HG03342 (cell line): ENCODE results near the gene RNLS.
"Not testable (repeated sequence)": the region's sequence is repeated elsewhere in the genome, so short reads cannot be mapped to it uniquely, and the experiment has no call there.

Experiments used
- ATAC-seq: cut with Tn5 transposase; IDR thresholded peaks from one replicate; pipeline ENCODE4 v1.9.1; 2021; ENCODE audit warnings: mild to moderate bottlenecking, moderate library complexity; ENCODE audit not compliant: unreplicated experiment

The RNLS gene

GRCh38 chr10:88525371-88526069 lies 57.6 kb downstream of the RNLS start:
- ATAC-seq = no peak

- no peak for ATAC-seq
Observed at GRCh38 chr10:88523739-88524400, 59.2 kb downstream of the RNLS start.

GRCh38 chr10:88522715-88523114 lies 60.4 kb downstream of the RNLS start:
- ATAC-seq = no peak

DNA sequence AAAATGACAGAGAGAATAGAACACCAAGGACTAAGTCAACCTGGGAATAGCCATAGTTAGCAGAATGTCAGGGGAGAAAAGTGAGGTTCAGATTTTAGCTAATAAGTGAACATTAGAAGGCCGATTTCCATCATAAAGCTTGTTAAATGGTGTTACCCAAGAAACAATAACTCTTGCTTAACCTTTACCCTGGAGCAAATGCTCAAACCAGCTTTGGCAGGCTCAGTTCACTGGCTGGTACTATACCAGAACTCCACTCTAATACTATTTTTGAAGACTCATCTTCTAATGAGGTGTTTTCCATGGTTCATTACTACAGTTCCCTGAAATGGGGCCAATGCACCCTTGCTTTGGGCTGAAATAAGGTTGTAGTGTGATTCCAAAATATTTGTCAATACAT lies 61.3 kb downstream of the RNLS start:
- ATAC-seq = no peak

DNA sequence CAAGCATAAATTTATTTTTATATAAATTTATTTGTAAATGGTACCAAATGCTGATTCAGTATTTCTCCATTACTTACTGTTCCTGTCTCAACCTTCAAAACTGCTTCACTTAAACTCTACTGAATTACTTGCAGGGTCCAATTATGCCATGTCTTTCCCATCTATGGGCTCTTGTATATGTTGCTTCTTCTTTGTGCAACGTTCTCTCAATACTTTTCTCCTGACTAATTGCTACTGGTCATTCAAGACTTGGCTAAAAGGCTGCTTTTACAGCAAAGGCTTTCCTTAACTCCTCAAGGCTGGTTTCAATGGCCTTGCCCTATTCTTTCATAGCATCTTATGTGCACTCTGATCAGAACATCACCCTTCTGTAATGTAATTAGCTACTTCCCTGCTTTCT lies 67.9 kb downstream of the RNLS start:
- no peak for ATAC-seq

- ATAC-seq = no peak
Observed at GRCh38 chr10:88512599-88512998, 70.5 kb downstream of the RNLS start.

DNA sequence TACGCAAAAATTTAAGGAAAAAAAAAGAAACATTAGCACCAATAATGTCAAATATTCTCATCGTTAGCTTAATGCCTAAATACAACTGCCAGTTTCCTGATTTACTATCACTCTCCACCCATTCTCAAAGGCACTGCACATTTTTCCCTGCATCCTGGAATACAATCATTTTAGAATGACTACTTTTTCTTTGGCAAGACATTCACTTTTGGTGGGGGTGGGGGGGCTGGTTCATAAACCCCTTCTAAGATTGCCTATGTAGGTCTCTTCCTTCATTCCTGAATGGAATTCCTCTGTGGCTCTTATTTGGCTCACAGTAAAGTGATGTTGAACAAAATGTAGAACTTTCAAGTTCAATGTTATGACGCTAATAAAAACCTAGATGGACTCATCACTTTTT lies 74.3 kb downstream of the RNLS start:
- no peak for ATAC-seq

DNA sequence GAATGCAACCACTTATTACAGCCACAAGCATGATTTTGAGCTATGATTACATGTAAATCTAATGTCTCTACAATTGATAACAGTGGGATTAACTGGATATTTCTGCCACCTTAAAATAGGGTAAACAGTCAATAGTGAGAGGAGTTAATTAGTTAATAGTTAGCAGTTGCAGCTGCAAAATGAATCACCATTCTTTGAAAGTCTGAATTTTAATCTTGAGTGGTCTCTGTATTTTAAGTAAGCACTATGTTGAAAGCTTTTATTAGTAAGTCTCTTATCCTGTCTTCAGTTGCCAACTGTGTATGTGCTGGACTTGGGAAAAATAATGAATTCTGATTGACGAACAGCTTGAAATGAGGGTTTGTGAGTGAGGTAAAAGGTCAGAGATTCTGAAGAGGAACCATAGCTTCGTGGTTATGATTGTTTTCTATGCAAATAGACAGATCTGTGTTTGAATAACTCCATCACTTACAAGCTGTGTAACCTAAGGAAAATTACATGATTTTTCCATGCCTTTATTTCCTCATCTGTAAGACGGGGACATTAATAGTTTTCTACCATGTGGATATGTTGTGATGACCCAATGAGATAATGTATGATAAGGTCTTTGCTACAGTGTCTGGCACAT lies 75.2 kb downstream of the RNLS start:
- ATAC-seq = no peak

DNA sequence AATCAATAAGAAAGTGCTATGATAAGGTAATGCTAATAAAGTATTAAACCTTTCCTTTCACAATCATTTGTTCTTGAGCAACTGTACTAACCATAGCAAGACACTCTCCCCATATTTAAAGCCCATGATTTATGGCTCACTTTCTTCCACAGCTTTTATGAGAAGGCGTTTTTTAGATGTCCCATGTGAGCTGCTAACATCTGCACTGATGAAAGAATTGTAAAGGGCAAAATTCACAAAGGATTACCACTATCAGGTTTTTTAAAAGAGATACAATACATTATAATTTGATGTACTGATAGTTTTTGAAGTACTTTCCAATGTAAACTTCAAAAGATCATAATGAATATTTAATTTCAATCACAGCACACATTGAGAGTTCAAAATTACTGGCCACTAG lies 75.7 kb downstream of the RNLS start:
- no peak for ATAC-seq

DNA sequence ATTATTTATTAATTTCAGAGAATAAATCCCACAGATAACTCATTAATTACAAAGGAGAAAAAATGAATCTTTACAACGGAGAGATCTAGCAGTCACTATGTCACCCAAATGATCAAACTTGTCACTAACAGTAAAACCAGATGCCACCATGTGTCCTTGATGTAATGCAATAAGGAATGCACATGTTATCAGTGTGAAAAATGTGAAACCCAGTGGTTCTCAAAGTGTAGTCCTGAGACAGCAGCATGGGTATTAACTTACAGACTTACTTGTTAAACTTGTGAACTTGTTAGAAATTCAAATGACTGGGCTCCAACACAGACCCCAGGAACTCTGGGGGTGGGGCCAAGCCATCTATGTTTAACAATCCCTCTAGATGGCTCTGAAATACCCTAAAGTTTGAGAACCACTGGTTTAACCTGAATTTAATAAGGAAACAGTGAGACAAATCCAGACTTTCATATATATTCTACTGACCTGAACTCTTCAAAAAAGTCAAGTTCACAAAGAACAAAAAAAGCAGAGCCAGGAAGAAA lies 77.4 kb downstream of the RNLS start:
- no peak for ATAC-seq

DNA sequence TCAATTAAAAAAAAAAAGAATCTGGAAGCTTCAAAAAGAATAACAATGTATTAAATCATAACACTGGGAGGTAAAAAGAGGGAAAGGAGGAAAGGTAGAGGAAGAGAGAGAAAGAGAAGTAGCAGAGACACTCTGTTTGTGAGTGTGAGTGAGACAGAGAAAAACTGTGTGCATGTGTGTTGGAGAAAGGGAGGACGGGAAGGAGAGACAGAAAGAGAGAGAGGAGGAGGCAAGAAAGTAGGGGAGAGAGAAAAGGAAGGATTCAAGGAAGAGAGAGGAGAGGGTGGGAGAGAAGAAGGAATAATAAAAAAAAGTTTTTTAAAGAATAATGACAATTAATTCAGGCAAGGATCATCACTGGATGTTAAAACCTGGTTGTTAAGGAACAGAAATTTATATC lies 77.9 kb downstream of the RNLS start:
- no peak for ATAC-seq

DNA sequence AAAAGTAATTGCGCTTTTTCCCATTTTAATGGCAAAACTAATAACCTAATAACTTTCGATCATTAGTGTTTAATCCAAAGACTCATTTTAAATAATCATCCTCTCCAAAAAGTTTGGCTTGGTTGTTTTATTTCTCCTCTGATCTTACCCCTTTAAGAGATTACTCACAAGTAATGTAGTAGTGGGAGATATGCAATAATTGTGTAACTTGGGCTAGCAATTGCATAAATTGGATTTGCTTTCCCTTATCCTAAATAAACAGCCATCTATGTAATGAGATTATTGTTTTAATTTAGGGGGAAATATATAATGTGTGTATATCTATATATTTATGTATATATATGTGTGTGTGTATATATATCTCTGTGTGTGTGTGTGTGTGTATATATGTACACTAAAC lies 82.5 kb downstream of the RNLS start:
- ATAC-seq = no peak

DNA sequence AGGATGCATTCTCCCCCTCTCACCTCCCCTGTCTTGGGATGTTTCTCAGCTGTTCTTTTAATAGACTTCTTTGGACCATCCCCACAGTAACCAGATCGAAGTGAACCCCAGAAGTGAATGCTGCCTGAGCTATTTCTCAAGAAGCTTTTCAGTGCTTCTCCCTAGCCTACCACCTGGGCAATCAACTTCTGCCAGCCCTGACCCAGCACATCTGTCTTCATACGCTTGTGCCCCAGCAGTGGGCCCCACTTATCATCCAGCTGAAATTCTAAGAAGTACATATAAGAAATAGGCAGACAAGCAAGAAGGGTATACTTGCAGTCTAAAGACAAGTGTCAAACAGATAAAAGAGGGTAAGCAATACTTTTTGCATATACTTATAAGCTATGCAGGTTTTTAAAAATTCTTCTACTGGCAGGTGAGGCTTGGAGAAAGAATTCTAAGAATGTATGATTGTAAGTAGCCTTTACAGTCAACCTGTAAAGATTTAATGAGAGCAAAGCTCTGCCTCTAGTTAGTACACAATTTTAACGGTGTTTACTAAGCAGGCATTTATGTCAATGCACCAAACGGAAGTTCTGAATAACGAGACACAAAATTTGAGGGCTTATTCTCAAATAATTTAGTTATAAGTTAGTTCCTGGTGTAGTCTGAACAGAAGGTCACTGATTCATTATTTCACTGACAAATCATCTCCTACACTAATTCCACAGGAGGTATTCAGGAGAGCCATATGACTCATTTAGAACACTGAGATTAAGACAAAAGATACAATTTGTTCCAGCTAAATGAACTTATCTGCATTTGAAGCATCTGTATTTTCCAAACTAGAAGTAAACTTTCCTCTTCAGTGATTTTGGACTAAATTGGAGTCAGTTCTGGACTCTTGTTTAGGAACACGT lies 83.3 kb downstream of the RNLS start:
- ATAC-seq = no peak

GRCh38 chr10:88497913-88498312 lies 85.2 kb downstream of the RNLS start:
- ATAC-seq = no peak

DNA sequence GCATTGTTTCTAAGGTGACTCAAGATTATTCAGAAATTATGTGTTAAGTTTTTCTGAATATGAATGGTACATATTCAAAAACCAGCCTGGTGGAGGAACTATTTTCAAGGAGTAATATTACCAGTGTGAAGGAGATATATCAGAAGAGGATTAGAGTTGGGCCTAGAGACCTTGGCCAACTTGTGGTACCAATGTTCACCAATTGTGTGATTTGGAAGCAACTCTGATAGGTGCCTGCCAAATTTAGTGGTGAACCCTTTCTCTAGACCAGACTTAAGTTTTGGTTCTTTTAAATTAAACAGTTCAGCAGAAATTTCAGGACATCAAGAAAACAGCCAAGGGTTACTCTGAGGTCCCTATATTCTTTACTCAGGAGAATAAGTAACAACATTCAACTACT lies 88.6 kb downstream of the RNLS start:
- no peak for ATAC-seq

DNA sequence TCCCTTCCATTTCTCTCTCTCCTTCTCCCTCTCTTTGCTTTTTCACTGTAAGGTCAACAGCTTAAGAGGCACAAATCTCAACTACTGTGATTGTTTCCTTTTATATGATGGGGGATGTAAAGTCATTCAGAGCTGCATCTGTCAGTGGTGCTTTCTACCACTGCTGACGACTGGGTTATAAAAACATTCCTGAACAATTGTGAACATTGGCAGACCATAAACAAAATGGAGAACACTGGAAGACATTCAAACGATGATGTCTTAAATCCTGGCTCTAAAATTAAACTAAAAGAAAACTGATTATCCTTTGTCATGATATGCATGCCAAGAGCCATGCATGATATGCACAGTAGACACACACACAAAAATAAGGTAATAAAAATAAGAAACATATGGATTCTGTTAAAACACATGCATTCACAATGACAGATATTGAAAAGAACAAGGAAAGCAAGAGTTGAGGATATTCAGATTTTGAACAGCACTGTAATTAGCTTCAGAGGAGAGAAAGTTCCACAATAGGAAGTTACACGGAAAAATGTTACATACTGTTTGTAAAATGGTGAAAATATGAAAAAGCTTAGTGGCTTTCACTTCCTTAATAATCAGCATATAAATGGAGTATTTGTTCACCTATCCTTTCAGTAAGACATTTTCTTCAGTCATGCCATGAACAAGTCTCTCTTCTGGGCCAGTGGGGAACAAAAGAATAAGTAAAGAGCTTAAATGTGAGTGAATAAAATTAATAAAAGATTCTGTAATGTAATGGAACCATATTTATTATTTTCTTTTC lies 89.2 kb downstream of the RNLS start:
- no peak for ATAC-seq

DNA sequence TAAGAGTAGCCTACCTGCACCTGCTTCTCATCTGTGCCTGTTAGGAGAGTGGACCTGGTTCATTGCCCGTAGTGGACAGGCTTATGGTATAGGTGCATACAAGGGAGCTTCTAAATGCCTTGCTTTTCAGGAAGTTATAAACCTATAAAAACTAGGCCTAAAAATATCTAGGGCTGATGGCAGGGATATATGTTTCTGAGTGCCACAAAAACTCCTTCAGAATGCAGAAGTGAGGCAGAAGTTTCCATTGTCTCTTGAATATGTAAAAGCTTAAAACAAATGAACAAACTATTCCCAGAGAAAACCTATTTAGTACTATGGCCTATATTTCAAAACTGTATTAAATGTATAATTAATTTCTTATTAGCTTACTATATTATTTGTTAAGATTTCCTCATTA lies 91.8 kb downstream of the RNLS start:
- no peak for ATAC-seq

- no peak for ATAC-seq
Observed at GRCh38 chr10:88490231-88490980, 92.7 kb downstream of the RNLS start.

- ATAC-seq = no peak
Observed at GRCh38 chr10:88489107-88489506, 94.0 kb downstream of the RNLS start.

- ATAC-seq = not testable (repeated sequence)
Observed at GRCh38 chr10:88486816-88487215, 96.3 kb downstream of the RNLS start.
